RWPE2 (cell line): ENCODE data around the gene WDR5B.

ENCODE experiments used
- ATAC-seq: fragments of 200-7000 bp; cut with Tn5 transposase; 3 replicates; pipeline ENCODE4 v1.9.1; 2021; ENCODE audit warnings: low read depth
- DNase-seq: peaks from one replicate; pipeline ENCODE4 v3.0.0-alpha.2; 2020; ENCODE audit warnings: low spot score
- H3K27ac ChIP-seq: fragments of 450-650 bp; 2 replicates; pipeline ENCODE4 v1.5.1; 2017; ENCODE audit warnings: mild to moderate bottlenecking; ENCODE audit not compliant: poor library complexity, severe bottlenecking
- H3K27me3 ChIP-seq: fragments of 250-450 bp; sonication (Bioruptor Pico); 2 replicates; pipeline ENCODE4 v1.5.1; 2021; ENCODE audit warnings: mild to moderate bottlenecking, moderate library complexity; ENCODE audit not compliant: insufficient read depth, poor library complexity, severe bottlenecking
- H3K36me3 ChIP-seq: fragments of 250-450 bp; sonication (Bioruptor Pico); 2 replicates; pipeline ENCODE4 v1.5.1; 2020; ENCODE audit warnings: low read depth, mild to moderate bottlenecking, moderate library complexity
- H3K4me1 ChIP-seq: fragments of 250-450 bp; sonication (Bioruptor Pico); 2 replicates; pipeline ENCODE4 v1.5.1; 2021; ENCODE audit warnings: mild to moderate bottlenecking, moderate library complexity; ENCODE audit not compliant: insufficient read depth, poor library complexity, severe bottlenecking
- H3K4me3 ChIP-seq: fragments of 250-450 bp; sonication (Bioruptor Pico); 2 replicates; pipeline ENCODE4 v1.5.1; 2021; ENCODE audit warnings: mild to moderate bottlenecking, moderate library complexity; ENCODE audit not compliant: severe bottlenecking
- H3K9me3 ChIP-seq: fragments of 250-450 bp; sonication (Bioruptor Pico); 2 replicates; pipeline ENCODE4 v1.5.1; 2021; ENCODE audit warnings: mild to moderate bottlenecking, moderate library complexity; ENCODE audit not compliant: severe bottlenecking
- CTCF ChIP-seq: fragments of 450-650 bp; IDR thresholded peaks from one replicate; pipeline ENCODE4 v1.5.1; 2017; ENCODE audit warnings: mild to moderate bottlenecking, moderate library complexity; ENCODE audit not compliant: poor library complexity, severe bottlenecking

WDR5B gene

DNA sequence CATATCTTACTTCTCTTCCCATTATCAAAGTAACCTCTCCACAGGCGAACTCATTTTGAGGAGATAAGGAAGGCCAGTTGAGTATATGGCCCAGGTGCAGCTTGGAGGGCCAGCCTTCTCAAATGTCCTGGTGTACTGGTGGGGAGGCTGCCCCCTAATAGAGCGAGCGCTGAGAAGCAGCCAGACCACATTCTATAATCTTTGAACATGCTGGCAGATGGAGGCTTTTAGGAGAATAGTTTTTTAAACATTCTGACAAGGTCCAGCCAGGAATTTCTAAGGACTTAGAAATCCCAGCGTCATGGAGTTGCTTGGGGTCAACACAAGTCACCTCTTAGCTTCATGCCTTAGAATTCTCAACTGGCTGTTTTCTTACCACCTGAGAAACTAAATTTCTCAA is 5.8 kb downstream of the WDR5B start:
- Histone ChIP-seq H3K4me1 (peaks cover 14% of the 10 kb centered on the region), H3K9me3 (no peaks in the 10 kb centered on the region), H3K4me3 (no peak overlapping the region), H3K27me3 (no peaks in the 10 kb centered on the region), H3K36me3 (peaks cover 72% of the 10 kb centered on the region), H3K27ac (no peak overlapping the region)
- no peak for ATAC-seq
- TF ChIP-seq CTCF, result no peak
- DNase-seq, result no peak

- H3K4me3 ChIP-seq, result no peak overlapping the region
- TF ChIP-seq CTCF, result no peak
- DNase-seq (no peak), ATAC-seq (no peak)
- H3K27me3 ChIP-seq, result no peaks in the 10 kb centered on the region
- H3K36me3 ChIP-seq, result peaks cover 76% of the 10 kb centered on the region
- no peaks in the 10 kb centered on the region for H3K9me3 ChIP-seq
- H3K27ac ChIP-seq, result no peak overlapping the region
- peaks cover 7% of the 10 kb centered on the region for H3K4me1 ChIP-seq
Observed at GRCh38 chr3:122409446-122409845, 6.4 kb downstream of the WDR5B start.

GRCh38 chr3:122407946-122408345 is 7.9 kb downstream of the WDR5B start:
- no peak overlapping the region for H3K4me3 ChIP-seq
- no peak for ATAC-seq
- no peak for DNase-seq
- no peak overlapping the region for H3K27ac ChIP-seq
- peaks cover 82% of the 10 kb centered on the region for H3K36me3 ChIP-seq
- no peaks in the 10 kb centered on the region for H3K9me3 ChIP-seq
- no peaks in the 10 kb centered on the region for H3K27me3 ChIP-seq
- peaks cover 6% of the 10 kb centered on the region for H3K4me1 ChIP-seq
- no peak for TF ChIP-seq CTCF

DNA sequence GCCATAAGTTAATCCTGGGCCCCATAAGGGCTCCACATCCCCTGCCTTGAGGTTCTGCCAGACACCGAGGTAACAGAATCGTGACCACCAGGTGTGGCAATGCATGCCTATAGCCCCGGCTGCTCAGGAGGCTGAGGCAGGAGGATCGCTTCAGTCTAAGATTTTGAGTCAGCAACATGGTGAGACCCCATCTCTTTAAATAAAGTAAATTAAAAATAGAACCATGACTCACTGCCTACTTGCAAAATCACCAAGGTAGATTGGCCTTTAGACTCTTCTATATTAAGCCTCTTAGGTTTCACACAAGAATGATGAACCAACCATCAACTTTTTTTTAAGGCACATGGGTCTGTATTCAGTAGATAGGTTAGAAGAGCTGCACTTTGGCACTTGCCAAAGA is 9.7 kb downstream of the WDR5B start:
- no peak for TF ChIP-seq CTCF
- ATAC-seq, result no peak
- H3K4me1 ChIP-seq, result peaks cover 6% of the 10 kb centered on the region
- no peaks in the 10 kb centered on the region for H3K9me3 ChIP-seq
- H3K27me3 ChIP-seq, result no peaks in the 10 kb centered on the region
- H3K4me3 ChIP-seq, result no peak overlapping the region
- peaks cover 72% of the 10 kb centered on the region for H3K36me3 ChIP-seq
- DNase-seq, result no peak
- H3K27ac ChIP-seq, result no peak overlapping the region

- DNase-seq (no peak), ATAC-seq (no peak)
- no peaks in the 10 kb centered on the region for H3K9me3 ChIP-seq
- no peak for TF ChIP-seq CTCF
- H3K4me1 ChIP-seq, result no peaks in the 10 kb centered on the region
- peaks cover 60% of the 10 kb centered on the region for H3K36me3 ChIP-seq
- H3K27me3 ChIP-seq, result no peaks in the 10 kb centered on the region
- H3K27ac ChIP-seq, result no peak overlapping the region
- no peak overlapping the region for H3K4me3 ChIP-seq
Observed at GRCh38 chr3:122405015-122405414, 10.8 kb downstream of the WDR5B start.
